HL-60/S4 treated with phorbol 12-myristate 13-acetate at 8.2 ng/mL for 4 days and 3 days (cell line): ENCODE measurements around the gene ACTN1.

Source experiments
- in situ Hi-C: fragments of 300-500 bp; cut with MboI; formaldehyde crosslinking; loops from 2 replicates; pipeline ENCODE4 v1.15.0; 2022; ENCODE audit warnings: low sequenced_read_pairs

The ACTN1 gene

GRCh38 chr14:68970038-68970612, 9.0 kb downstream of the ACTN1 start:
- in situ Hi-C loops = no loop called here

DNA sequence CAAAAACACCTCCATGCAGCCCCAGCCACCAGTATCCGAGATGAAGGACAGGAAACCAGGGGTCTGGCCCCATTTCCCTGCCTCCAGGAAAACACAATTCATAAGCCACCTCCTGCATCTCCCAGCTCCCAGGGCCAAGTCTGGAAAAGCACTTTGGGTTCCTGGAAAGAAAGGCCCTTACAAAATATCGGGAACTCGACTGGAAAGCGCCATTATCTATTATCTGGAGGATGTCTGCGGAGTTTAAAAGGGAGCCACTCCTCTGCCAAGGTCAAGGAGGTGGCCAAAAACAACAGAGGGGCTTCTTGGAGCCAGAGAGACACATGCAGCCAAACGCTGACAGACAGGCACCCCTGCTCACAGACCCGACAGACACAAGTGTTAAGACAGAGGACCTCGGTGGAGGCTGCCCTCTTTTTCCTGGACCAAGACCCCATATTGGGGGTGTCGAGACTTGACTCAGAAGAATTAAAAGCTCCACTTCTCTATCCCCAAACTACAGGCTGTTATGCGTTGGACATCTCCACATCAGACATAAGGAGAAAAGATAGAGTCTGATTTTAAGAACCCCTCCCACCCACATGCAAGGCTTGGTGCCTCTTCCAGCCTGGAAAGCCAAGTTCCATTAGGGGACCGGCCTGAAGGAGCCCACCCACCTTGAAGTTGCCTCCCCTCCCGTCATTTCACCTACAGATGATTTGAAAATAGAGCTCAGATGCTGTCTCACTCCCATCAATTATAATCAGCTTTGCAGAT, 9.6 kb downstream of the ACTN1 start:
- in situ Hi-C loops = no loop called here

DNA sequence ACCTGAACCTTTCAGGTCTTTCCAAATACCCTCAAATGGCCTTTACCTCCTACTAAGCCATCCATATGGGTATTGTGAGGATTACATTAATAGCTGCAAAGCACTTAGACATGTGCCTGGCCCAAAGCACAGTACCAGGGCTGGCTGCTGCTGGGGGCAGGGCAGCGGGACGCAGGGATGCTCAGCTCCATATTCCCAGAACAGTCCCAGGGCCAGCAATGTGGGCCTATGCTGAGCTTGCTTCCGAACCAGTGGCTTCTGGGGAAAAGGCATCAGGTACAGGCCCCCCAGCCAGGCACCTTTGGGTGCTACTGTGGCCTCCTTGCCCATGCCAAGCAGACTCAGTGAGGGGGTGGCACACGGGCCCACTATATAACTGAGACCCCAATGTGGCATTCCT, 10.4 kb downstream of the ACTN1 start:
- in situ Hi-C loops = no loop called here

GRCh38 chr14:68968051-68968450, 11.1 kb downstream of the ACTN1 start:
- in situ Hi-C loops = no loop called here

DNA sequence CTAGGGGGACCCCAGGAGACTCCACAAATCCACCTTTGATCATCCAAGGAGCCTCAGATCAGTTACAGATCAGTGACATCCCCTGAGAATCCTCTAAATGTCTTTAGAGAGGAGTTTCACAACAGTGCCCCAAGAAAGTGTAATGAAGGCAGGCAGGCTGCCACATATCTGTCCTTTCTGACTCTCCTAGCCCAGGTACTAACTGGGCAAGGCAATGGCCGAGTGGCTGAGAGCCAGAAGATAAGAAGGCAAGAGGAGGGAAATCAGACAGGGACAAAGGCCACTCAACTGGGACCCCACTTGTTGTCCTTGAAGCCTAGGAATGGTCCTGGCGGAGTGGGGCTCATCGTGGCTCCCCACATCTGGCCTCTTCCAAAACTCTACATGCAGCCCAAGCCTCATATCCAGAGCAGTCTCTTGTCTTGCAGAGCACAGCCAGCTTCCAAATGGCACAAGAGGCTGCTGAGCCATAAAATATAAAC, 11.6 kb downstream of the ACTN1 start:
- in situ Hi-C loops = no loop called here

DNA sequence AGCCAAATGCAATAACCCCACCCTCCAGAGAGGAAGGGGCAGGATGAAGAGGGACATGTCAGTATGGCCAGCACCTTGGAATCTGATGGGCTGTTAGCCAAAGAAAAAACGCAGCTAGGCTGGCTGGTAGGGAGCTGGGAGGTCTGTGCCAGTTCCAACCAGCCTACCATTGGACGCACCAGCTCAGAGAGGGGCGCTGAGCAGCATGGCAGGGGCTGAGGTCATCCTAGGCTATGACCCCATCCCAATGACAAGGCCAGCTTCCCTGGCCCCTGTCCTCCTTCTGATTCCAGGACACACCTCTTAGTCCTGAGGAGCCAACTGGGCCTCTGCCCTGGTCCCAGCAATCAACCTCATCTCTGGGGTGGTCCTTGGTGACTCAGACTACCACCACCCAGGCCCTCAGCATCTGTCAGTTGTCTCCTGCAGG, 12.2 kb downstream of the ACTN1 start:
- in situ Hi-C loops = no loop called here

GRCh38 chr14:68965261-68965761, 13.8 kb downstream of the ACTN1 start:
- in situ Hi-C loops = no loop called here

DNA sequence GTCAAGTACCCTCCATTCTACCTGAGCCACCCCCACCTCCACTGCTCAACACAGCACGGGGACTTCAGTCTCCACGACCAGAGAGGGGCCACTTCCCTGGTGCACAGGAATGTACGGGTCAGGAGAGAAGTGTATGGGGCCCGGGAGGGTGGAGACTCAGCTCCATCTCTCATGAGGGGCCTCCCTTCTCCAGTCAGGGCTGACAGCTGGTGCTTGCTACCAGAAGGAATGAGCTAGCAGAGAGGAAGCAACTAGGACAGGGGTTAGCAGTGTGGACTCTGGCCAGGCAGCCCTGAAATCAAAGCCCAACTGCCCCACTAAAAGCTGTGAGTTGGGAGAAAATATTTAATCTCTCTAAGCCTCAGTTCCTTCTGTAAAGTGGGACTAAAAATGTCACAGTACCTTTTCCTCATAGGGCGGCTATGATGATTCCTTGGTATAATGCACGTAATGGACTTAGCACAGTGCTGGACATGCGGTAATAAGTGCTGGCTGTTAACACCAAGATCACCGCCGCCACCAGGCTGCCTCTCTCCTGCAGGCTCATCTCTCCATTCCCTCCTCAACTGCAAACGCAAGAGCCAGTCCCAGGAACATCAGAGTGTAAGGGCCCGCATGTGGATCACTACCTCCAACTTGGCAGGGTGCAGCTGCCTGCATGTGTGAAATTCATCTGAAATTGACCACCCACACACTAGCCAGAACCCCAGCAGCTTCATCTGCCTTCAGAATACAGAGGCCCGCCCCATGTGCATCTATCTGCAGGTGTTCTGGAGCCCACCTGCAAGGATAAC, 14.6 kb downstream of the ACTN1 start:
- in situ Hi-C loops = no loop called here

DNA sequence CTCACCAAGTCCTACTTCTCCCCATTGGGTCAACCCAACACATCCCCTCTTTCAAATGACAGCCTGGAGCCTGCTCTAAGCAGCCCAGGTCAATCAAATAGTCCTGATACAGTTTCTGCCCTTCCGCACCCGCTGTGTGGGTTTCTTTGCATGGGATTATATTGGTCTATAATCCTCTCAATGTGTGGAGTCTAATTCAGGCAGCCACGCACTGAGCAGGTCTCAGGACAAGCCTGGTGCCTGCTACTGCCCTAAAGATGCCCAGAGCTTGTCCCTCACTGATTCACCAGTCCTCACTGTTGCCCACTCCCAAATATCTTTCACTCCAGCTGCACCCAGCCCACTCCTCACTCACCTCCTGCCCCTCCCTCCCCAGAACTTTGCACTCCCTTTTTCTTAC, 16.4 kb downstream of the ACTN1 start:
- in situ Hi-C loops = no loop called here

DNA sequence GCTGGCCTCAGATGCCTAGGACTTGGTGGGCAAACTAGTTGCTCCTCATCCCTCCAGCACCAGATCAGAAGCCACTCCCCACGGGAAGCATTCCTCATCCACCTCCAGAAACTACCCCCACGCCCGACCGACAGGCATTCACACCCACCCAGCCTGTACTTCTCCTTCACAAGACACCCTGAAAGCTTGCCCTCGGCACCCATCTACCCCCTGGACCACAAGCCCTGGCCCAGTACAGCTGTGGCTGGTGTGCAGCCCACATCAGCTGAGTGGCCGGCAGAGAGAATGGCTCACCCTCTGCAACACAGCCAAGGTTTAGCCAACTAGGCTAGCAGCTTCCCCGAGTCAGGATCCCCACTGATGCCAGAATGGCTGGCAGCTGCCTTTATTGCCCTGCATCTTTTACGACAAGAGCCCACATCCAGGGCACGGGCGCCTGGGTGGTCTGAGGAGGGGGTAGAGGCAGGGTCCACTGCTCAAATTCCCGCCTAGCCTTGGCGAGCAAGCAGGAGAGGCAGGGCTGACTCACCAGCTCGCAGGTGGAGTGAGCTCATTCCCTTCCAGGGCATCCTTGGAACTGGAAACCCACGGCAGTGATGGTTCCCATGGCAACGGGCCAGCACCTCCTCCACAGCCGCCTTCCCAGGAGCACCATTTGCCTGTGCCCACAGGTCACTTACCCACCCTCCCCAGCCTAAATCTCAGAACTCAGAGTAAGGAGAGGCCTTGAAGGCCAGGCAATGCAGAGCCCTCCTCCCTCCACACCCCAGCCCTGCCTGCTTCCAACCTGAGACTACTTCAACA, 17.1 kb downstream of the ACTN1 start:
- in situ Hi-C loops = no loop called here

DNA sequence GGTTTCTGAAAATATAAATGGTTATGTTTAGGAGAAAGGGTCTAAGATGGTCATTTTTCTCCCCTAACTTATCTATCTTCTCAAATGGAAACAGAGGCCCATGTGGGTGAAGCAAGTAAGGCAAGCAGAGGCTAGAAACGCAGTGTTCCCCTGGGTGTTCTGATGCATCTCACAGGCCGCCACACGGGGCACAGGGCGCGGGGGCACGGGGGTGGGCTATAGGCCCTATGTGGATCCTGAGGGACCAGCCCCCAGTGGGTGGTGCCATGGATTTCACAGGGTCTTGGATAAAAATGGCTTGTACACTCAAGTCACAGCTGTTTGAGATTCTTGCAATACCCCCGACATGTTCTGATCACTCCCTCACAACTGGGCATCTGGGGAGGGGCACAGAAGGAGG, 17.7 kb downstream of the ACTN1 start:
- in situ Hi-C loops = no loop called here

- in situ Hi-C loops = no loop called here
Observed at GRCh38 chr14:68960123-68960522, 19.0 kb downstream of the ACTN1 start.

DNA sequence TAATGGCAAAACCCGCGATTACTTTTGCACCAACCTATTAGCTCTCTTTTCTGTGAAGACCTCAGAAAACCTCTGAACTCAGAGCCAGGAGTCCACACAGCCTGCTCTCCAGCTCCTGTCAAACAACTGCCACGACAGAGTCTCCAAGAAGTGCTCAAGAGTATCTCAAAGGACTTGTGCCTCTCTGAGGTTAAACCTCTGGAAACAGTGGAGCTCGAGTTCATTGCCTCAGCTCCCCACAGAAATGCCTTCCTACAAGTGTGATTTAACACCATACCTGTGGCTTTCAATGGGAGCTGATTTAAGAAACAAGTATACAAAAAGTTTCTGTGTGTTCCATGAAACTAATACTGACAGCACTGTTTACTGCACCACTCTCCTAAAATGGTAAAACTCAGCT, 20.1 kb downstream of the ACTN1 start:
- in situ Hi-C loops = no loop called here

GRCh38 chr14:68958553-68958952, 20.5 kb downstream of the ACTN1 start:
- in situ Hi-C loops = no loop called here

DNA sequence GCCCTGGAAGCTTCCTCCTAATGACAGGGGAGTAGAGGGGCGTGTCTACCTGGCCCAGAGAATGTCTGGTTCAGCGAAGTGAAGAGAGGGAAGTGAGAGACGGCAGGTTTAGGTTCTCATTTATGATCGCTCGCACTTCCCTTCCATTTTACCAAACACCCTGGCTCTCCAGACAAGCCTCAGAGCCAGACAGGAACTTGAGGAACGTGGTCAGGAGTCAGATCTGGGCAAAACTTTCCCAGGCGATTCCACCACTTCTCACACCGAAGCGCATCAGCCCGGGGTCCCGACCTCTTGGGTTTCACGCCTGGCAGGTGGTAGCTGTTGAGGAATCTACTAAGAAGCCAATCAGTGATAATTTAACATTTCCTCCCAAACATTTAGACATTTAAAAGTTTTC, 21.3 kb downstream of the ACTN1 start:
- in situ Hi-C loops = no loop called here

GRCh38 chr14:68956724-68957123, 22.4 kb downstream of the ACTN1 start:
- in situ Hi-C loops = no loop called here

GRCh38 chr14:68955851-68956179, 23.3 kb downstream of the ACTN1 start:
- in situ Hi-C loops = no loop called here

- in situ Hi-C loops = no loop called here
Observed at GRCh38 chr14:68955164-68955850, 23.8 kb downstream of the ACTN1 start.

- in situ Hi-C loops = no loop called here
Observed at GRCh38 chr14:68953196-68953555, 25.9 kb downstream of the ACTN1 start.

DNA sequence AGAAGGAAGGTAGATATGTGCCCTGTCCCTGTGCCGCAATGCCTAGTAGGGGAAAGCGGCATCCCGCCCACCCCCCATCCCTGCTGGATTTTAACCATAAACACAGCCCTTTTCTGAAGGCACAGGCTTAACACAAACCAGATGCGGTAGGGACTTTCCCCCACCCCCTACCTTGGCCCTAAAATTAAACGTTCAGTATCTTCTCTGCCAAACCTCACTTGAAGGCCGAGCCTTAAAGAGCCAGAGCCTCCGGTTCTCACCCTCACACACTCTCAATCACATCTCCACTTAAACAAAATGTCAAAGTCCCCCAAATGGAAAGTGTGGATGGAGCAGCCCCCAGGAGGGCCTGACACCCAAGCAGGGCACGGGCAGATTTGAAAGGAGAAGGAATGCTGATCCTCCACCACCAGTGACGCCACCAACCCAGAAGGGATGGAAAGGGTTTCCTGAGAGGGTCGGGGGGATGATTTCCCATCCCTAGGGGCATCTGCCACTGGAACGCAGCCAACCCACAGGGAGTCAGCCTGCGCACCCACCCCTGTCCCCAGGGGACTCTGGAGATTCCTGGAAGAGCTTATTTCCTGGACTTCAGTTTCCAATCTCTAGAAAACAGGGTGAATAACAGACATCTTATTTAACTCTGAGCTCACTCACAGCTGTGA, 26.4 kb downstream of the ACTN1 start:
- in situ Hi-C loops = no loop called here
